CD14-positive monocyte (primary cell): Measurements from ENCODE around the gene PGM5. TPM values are rescaled to one million over a fixed set of nuclear protein-coding genes. Genes with fewer than 3 reads are reported as not detected.

Experiments used
- DNase-seq, 3 donors: peaks; one replicate each; pipeline ENCODE4 v3.0.0-alpha.2; 2011 to 2022
- H2AFZ ChIP-seq: 2 replicates; pipeline ENCODE4 v1.6.0; 2012; ENCODE audit warnings: mild to moderate bottlenecking, low read depth, low read length, inconsistent platforms; ENCODE audit not compliant: insufficient read depth, poor library complexity, severe bottlenecking
- H3K27ac ChIP-seq, 2 donors: 1 replicate in 1 of 2; 2 replicates in 1 of 2; pipeline ENCODE4 v1.5.1; 2012 to 2013; ENCODE audit warnings: low read length in 2 of 2, control low read depth in 1 of 2, inconsistent platforms in 1 of 2, low read depth in 1 of 2, mild to moderate bottlenecking in 1 of 2
- H3K27me3 ChIP-seq, 2 donors: one replicate each; pipeline versions ENCODE4 v1.6.0 to v1.6.1; 2011 to 2013; ENCODE audit warnings: low read length in 2 of 2; ENCODE audit not compliant: control insufficient read depth in 2 of 2, insufficient read depth in 2 of 2
- H3K36me3 ChIP-seq, 2 donors: replicated peaks in 1 of 2; 1 replicate in 1 of 2; 2 replicates in 1 of 2; pipeline versions ENCODE4 v1.5.1 to v1.6.1; 2012 to 2013; ENCODE audit warnings: low read length in 2 of 2, control low read depth in 1 of 2, inconsistent platforms in 1 of 2, mild to moderate bottlenecking in 1 of 2; ENCODE audit not compliant: insufficient read depth in 2 of 2, control insufficient read depth in 1 of 2
- H3K4me1 ChIP-seq, 2 donors: 1 replicate in 1 of 2; 2 replicates in 1 of 2; pipeline versions ENCODE4 v1.5.1 to v1.6.1; 2012 to 2013; ENCODE audit warnings: low read length in 2 of 2, control low read depth in 1 of 2, inconsistent platforms in 1 of 2, mild to moderate bottlenecking in 1 of 2, moderate library complexity in 1 of 2; ENCODE audit not compliant: insufficient read depth in 2 of 2, control insufficient read depth in 1 of 2
- H3K4me2 ChIP-seq: replicated peaks from 2 replicates; pipeline ENCODE3; 2012; ENCODE audit warnings: low read length, moderate library complexity, mild to moderate bottlenecking; ENCODE audit not compliant: poor library complexity, severe bottlenecking; ENCODE audit errors: extremely low read depth
- H3K4me3 ChIP-seq, 3 experiments: fragments of 200-600 bp in 1 of 3; sonication (generic) in 1 of 3; replicated peaks in 1 of 3; 1 replicate in 2 of 3; 2 replicates in 1 of 3; pipeline ENCODE4 v1.5.1; 2011 to 2013; ENCODE audit warnings: low read length in 3 of 3, mild to moderate bottlenecking in 3 of 3, control low read depth in 2 of 3, low read depth in 2 of 3, inconsistent platforms in 1 of 3, moderate library complexity in 1 of 3
- H3K79me2 ChIP-seq: 2 replicates; pipeline ENCODE4 v1.6.0; 2012; ENCODE audit warnings: mild to moderate bottlenecking, control low read depth, inconsistent platforms, low read length, moderate library complexity; ENCODE audit not compliant: insufficient read depth
- H3K9ac ChIP-seq: 2 replicates; pipeline ENCODE4 v1.6.0; 2017; ENCODE audit warnings: low read length, mild to moderate bottlenecking; ENCODE audit not compliant: insufficient read depth, poor library complexity, severe bottlenecking
- H3K9me3 ChIP-seq, 2 donors: replicated peaks in 1 of 2; 1 replicate in 1 of 2; 2 replicates in 1 of 2; pipeline versions ENCODE4 v1.5.1 to v1.6.1; 2012 to 2013; ENCODE audit warnings: low read length in 2 of 2, control low read depth in 1 of 2; ENCODE audit not compliant: control insufficient read depth in 1 of 2, insufficient read depth in 1 of 2
- H4K20me1 ChIP-seq: 2 replicates; pipeline ENCODE4 v1.6.0; 2012; ENCODE audit warnings: mild to moderate bottlenecking, low read length, control low read depth, moderate library complexity; ENCODE audit not compliant: insufficient read depth
- H3K27ac Mint-ChIP-seq, 7 donors: one replicate each; pipeline ENCODE4 v1.8.0; 2020; ENCODE audit warnings: mild to moderate bottlenecking in 7 of 7, mixed read lengths in 7 of 7, moderate library complexity in 6 of 7, inconsistent platforms in 2 of 7
- H3K27me3 Mint-ChIP-seq, 3 donors: one replicate each; pipeline ENCODE4 v1.8.0; 2021 to 2022; ENCODE audit warnings: low read depth in 3 of 3, mild to moderate bottlenecking in 3 of 3, mixed read lengths in 3 of 3, moderate library complexity in 3 of 3, inconsistent platforms in 1 of 3
- H3K36me3 Mint-ChIP-seq, 2 donors: one replicate each; pipeline ENCODE4 v1.8.0; 2020; ENCODE audit warnings: mixed read lengths in 2 of 2, inconsistent platforms in 1 of 2, mild to moderate bottlenecking in 1 of 2
- H3K4me1 Mint-ChIP-seq: one replicate; pipeline ENCODE4 v1.8.0; 2020; ENCODE audit warnings: mild to moderate bottlenecking, mixed read lengths
- H3K4me3 Mint-ChIP-seq, 2 donors: one replicate each; pipeline ENCODE4 v1.8.0; 2020; ENCODE audit warnings: mild to moderate bottlenecking in 2 of 2, mixed read lengths in 2 of 2, moderate library complexity in 1 of 2
- H3K9me3 Mint-ChIP-seq, 7 donors: one replicate each; pipeline ENCODE4 v1.8.0; 2020 to 2022; ENCODE audit warnings: mixed read lengths in 7 of 7, mild to moderate bottlenecking in 6 of 7, moderate library complexity in 6 of 7, inconsistent platforms in 2 of 7
- CTCF ChIP-seq: fragments of 200-600 bp; IDR thresholded peaks from one replicate; pipeline ENCODE4 v1.8.0; 2022; ENCODE audit warnings: antibody characterized with exemption, mild to moderate bottlenecking
- WGBS: methylation state at CpG from one replicate; pipeline ENCODE4 v1.1.5; 2013; ENCODE audit warnings: missing lambda C conversion rate; ENCODE audit not compliant: insufficient coverage; 5-methylcytosine and 5-hydroxymethylcytosine counted together
- intact Hi-C, 2 donors: fragments of 100-400 bp; cut with micrococcal nuclease; formaldehyde crosslinking; loops; one replicate each; pipeline versions ENCODE4 v1.15.0 to v1.15.1; 2023
- polyA plus RNA-seq, 3 donors: library from polyadenylated mRNA; depleted of rRNA in 1 of 3; unstranded in 2 of 3; stranded (reverse) in 1 of 3; fragments of 300-500 nt in 2 of 3; fragments of >200 nt in 1 of 3; fragmentation: Illumina TruSeq in 2 of 3; gene quantifications; 1 replicate in 2 of 3; 2 replicates in 1 of 3; pipeline ENCODE4 v1.2.3, GENCODE V29; 2012 to 2021

Gene PGM5
- polyA plus RNA-seq, 3 donors: 0.35 to 1.2 (median 1.1) TPM

DNA sequence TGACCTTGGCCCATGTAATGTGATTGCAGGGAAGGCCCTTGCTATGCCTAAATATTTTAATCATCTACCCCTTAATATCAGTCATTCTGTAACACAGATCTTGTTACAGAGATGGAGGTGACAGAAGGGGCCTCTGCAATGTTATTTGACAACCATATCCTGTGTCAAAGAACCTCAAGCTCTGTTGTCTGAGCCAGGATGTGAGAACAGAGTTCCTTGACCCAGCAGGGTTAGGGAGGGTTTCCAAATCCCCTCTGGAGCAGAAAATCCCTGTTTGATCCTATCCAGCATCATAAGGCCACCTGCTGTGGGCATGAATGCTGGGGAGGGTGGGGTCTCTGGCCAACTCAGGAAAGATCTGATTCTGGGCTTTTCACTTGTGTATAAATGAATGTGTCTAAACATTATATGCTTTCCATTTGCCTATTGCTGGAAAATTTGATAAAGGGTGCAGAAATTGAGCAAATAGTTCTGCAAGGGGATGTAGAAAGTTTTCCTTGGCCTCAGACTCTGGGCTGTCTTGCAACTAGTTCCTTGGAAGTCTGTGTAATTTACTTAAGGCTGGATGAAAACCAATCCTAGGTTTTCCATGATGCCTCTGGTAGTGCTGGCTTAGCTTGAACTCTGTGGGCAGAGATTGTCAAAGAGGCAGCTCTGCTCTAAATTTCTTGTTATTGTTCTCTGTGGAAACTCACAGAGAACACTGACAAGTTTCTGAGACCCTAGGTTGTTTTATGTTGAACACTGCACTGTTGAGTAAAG lies 71.0 kb downstream of the PGM5 start:
- Histone ChIP-seq H3K9me3 (no peaks in the 10 kb centered on the region), H2AFZ (no peak overlapping the region), H4K20me1 (no peaks in the 10 kb centered on the region), H3K36me3 (no peaks in the 10 kb centered on the region), H3K4me3 (no peak overlapping the region), H3K27ac (no peak overlapping the region), H3K4me1 (no peaks in the 10 kb centered on the region), H3K79me2 (no peaks in the 10 kb centered on the region), H3K4me2 (no peak overlapping the region), H3K9ac (no peak overlapping the region), H3K27me3 (no peaks in the 10 kb centered on the region)
- intact Hi-C loops: no loop called here
- no peak overlapping the region for H3K27ac Mint-ChIP-seq
- DNase-seq: no peak
- H3K9me3 Mint-ChIP-seq: peaks cover 0 to 11% (median 0%) of the 10 kb centered on the region in 7 donors
- H3K4me3 Mint-ChIP-seq: no peak overlapping the region
- H3K27me3 Mint-ChIP-seq: peaks cover 0 to 7% (median 3%) of the 10 kb centered on the region in 3 donors
- TF ChIP-seq CTCF: no peak
- no peaks in the 10 kb centered on the region for H3K36me3 Mint-ChIP-seq
- H3K4me1 Mint-ChIP-seq: no peaks in the 10 kb centered on the region

DNA sequence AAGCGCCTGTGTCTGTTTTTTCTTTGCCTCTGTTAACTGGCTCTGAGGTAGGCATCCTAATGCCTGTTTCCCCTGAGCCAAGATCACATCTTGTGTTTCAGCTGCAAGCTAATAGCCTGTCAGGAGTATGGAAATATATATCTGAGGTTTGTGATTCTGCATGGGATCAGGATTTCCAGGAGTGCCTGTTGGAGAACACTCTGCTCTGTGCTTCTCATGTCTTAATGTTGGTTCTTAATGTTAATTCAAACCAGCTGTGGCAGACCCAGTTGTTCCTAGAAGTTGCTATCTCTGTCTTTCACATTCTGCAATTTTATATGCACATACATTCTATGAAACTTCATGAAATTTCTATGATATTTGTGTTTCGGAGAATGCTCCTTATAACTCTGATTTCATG lies 72.1 kb downstream of the PGM5 start:
- H3K9me3 ChIP-seq: no peaks in the 10 kb centered on the region
- DNase-seq: no peak
- H3K36me3 Mint-ChIP-seq: no peaks in the 10 kb centered on the region
- no peaks in the 10 kb centered on the region for H3K79me2 ChIP-seq
- H3K4me3 ChIP-seq: no peak overlapping the region
- no peak overlapping the region for H2AFZ ChIP-seq
- H3K27ac ChIP-seq: no peak overlapping the region
- TF ChIP-seq CTCF: no peak
- intact Hi-C loops: no loop called here
- H3K4me1 ChIP-seq: no peaks in the 10 kb centered on the region
- no peak overlapping the region for H3K9ac ChIP-seq
- no peaks in the 10 kb centered on the region for H3K36me3 ChIP-seq
- no peaks in the 10 kb centered on the region for H4K20me1 ChIP-seq
- no peak overlapping the region for H3K27ac Mint-ChIP-seq
- H3K27me3 ChIP-seq: no peaks in the 10 kb centered on the region
- H3K4me3 Mint-ChIP-seq: no peak overlapping the region
- peaks cover 0 to 5% (median 0%) of the 10 kb centered on the region in 7 donors for H3K9me3 Mint-ChIP-seq
- no CpG with 5 or more reads among the region's 2 CpGs for WGBS
- no peaks in the 10 kb centered on the region for H3K4me1 Mint-ChIP-seq
- no peak overlapping the region for H3K4me2 ChIP-seq
- peaks cover 0 to 7% (median 3%) of the 10 kb centered on the region in 3 donors for H3K27me3 Mint-ChIP-seq
